ENCODE measurements around the gene SLC7A1. TPM values are rescaled to one million over a fixed set of nuclear protein-coding genes. Genes with fewer than 3 reads are reported as not detected.

Gene SLC7A1
- total and polyA plus RNA-seq, 2 experiments from 2014 or later = 10.1 to 16.2 TPM

DNA sequence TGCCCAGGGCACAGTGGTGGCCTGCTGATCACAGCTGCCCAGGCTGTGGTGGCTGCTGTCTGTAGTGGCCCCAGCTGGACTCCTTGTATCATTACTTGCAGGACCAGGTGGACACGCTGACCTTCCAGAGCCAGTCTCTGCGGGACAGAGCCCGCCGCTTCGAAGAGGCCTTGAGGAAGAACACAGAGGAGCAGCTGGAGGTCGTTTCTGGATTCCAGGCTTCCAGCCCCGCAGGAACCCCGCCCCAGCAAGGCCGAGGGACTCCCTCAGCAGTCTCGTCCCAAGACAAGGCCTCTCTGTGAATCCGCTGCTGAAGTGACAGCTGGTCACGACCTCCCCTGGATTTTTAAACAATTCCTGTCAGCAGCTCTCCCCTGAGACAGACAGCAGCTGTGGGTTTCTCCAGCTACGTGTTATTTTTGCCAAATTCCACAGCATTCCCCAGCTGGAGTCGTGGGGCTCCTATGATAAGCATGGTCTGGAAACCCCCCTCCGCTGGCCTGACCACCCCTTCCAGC is 98.3 kb downstream of the SLC7A1 start:
- H4K20me1 ChIP-seq (ENCODE audit: insufficient read depth, poor library complexity, severe bottlenecking) = no peaks in the 10 kb centered on the region
- WGBS (ENCODE audit: low lambda C conversion rate, missing lambda C conversion rate) = 45% methylated on average over 15 of the region's 15 CpGs
- TF ChIP-seq EZH2 (IDR thresholded peaks at IDR 0.05; ENCODE audit: borderline replicate concordance) = no peak
- TF ChIP-seq EZH2phosphoT487 (IDR thresholded peaks at IDR 0.05; ENCODE audit: low read depth, severe bottlenecking, unreplicated experiment) = no peak
- TF ChIP-seq, protein P1, sequence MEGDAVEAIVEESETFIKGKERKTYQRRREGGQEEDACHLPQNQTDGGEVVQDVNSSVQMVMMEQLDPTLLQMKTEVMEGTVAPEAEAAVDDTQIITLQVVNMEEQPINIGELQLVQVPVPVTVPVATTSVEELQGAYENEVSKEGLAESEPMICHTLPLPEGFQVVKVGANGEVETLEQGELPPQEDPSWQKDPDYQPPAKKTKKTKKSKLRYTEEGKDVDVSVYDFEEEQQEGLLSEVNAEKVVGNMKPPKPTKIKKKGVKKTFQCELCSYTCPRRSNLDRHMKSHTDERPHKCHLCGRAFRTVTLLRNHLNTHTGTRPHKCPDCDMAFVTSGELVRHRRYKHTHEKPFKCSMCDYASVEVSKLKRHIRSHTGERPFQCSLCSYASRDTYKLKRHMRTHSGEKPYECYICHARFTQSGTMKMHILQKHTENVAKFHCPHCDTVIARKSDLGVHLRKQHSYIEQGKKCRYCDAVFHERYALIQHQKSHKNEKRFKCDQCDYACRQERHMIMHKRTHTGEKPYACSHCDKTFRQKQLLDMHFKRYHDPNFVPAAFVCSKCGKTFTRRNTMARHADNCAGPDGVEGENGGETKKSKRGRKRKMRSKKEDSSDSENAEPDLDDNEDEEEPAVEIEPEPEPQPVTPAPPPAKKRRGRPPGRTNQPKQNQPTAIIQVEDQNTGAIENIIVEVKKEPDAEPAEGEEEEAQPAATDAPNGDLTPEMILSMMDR (IDR thresholded peaks at IDR 0.05; ENCODE audit: poor library complexity) = no peak
- H3K27ac ChIP-seq = no peak overlapping the region
- H3K36me3 ChIP-seq (replicated peaks; ENCODE audit: insufficient read depth, low read depth) = no peaks in the 10 kb centered on the region
- peaks cover 6% of the 10 kb centered on the region for H3K4me1 ChIP-seq (ENCODE audit: insufficient read depth)
- H2AFZ ChIP-seq = no peak overlapping the region
- H3K79me2 ChIP-seq = no peaks in the 10 kb centered on the region
- no peaks in the 10 kb centered on the region for H3K9me3 ChIP-seq (ENCODE audit: low read depth)
- peaks cover 3% of the 10 kb centered on the region for H3K27me3 ChIP-seq
- H3K4me2 ChIP-seq = no peak overlapping the region
- DNase-seq (ENCODE audit: low spot score) = no peak
- no peaks in the 10 kb centered on the region for H3K9me2 ChIP-seq (replicated peaks; ENCODE audit: insufficient read depth)
- no peak overlapping the region for H3K4me3 ChIP-seq

DNA sequence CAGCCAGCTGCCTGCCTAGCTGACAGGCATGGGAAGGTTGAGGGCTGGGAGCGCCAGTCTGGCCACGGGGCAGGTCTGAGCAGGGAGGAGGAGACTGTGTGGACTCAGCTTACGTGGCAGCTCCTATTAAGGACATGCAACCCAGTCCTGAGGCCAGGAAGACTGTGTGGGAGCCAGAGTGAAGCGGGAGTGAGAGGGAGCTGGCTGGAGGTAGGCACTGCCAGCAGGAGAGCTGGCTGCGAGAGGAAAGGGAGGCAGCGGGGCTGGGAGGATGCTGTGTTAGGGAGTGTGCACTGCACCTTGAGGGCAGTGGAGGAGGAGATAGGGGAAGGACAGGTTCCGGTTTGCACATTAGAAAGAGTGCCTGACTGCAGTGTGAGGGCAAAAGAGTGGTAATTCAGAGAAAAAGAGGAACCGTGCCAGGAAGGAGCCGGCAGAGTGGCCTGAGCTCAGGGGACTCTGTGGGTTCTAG is 99.2 kb downstream of the SLC7A1 start:
- no peaks in the 10 kb centered on the region for H3K36me3 ChIP-seq (replicated peaks; ENCODE audit: insufficient read depth, low read depth)
- peaks cover 3% of the 10 kb centered on the region for H3K27me3 ChIP-seq
- H3K9me2 ChIP-seq (replicated peaks; ENCODE audit: insufficient read depth) = no peaks in the 10 kb centered on the region
- no peaks in the 10 kb centered on the region for H3K79me2 ChIP-seq
- H3K4me1 ChIP-seq (ENCODE audit: insufficient read depth) = peaks cover 6% of the 10 kb centered on the region
- TF ChIP-seq EZH2 (IDR thresholded peaks at IDR 0.05; ENCODE audit: borderline replicate concordance) (no peak), EZH2phosphoT487 (IDR thresholded peaks at IDR 0.05; ENCODE audit: low read depth, severe bottlenecking, unreplicated experiment) (no peak)
- TF ChIP-seq, protein P1 (IDR thresholded peaks at IDR 0.05; ENCODE audit: poor library complexity) = no peak
- H3K27ac ChIP-seq = no peak overlapping the region
- 85% methylated on average over 9 of the region's 9 CpGs for WGBS (ENCODE audit: low lambda C conversion rate, missing lambda C conversion rate)
- H3K9me3 ChIP-seq (ENCODE audit: low read depth) = no peaks in the 10 kb centered on the region
- no peak overlapping the region for H2AFZ ChIP-seq
- H3K4me2 ChIP-seq = no peak overlapping the region
- H4K20me1 ChIP-seq (ENCODE audit: insufficient read depth, poor library complexity, severe bottlenecking) = no peaks in the 10 kb centered on the region
- H3K4me3 ChIP-seq = no peak overlapping the region
- no peak for DNase-seq (ENCODE audit: low spot score)

DNA sequence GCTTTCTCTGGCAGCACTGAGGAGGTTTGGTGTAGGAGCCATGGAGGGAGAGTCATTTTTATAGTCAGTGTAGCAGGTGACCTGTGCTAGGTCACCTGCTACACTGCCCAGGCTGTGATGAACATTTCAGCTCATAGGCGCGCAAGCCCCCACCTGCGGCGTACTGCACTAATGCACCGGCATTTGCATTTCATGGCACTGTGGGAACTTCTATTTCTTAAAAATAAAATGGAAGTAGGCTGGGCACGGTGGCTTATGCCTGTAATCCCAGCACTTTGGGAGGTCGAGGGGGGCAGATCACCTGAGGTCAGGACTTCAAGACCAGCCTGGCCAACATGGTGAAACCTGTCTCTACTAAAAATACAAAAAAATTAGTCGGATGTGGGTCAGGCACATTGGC is 101.0 kb downstream of the SLC7A1 start:
- no peaks in the 10 kb centered on the region for H3K36me3 ChIP-seq (replicated peaks; ENCODE audit: insufficient read depth, low read depth)
- TF ChIP-seq, protein P1 (IDR thresholded peaks at IDR 0.05; ENCODE audit: poor library complexity) = no peak
- TF ChIP-seq EZH2phosphoT487 (IDR thresholded peaks at IDR 0.05; ENCODE audit: low read depth, severe bottlenecking, unreplicated experiment) (no peak), EZH2 (IDR thresholded peaks at IDR 0.05; ENCODE audit: borderline replicate concordance) (no peak)
- no peak overlapping the region for H3K4me3 ChIP-seq
- H3K4me1 ChIP-seq (ENCODE audit: insufficient read depth) = peaks cover 6% of the 10 kb centered on the region
- no peaks in the 10 kb centered on the region for H4K20me1 ChIP-seq (ENCODE audit: insufficient read depth, poor library complexity, severe bottlenecking)
- no peaks in the 10 kb centered on the region for H3K79me2 ChIP-seq
- 87% methylated on average over 8 of the region's 8 CpGs for WGBS (ENCODE audit: low lambda C conversion rate, missing lambda C conversion rate)
- no peak overlapping the region for H3K4me2 ChIP-seq
- DNase-seq (ENCODE audit: low spot score) = no peak
- no peak overlapping the region for H2AFZ ChIP-seq
- no peaks in the 10 kb centered on the region for H3K9me2 ChIP-seq (replicated peaks; ENCODE audit: insufficient read depth)
- no peaks in the 10 kb centered on the region for H3K9me3 ChIP-seq (ENCODE audit: low read depth)
- H3K27me3 ChIP-seq = no peaks in the 10 kb centered on the region
- H3K27ac ChIP-seq = no peak overlapping the region

Data from hepatocyte (in vitro differentiated cells).